ENCODE measurements around the gene SFMBT2. TPM values are rescaled to one million over a fixed set of nuclear protein-coding genes. Genes with fewer than 3 reads are reported as not detected.

SFMBT2 gene
- total RNA-seq, 2 experiments from 2014 or later = 7.9 to 8.3 TPM

- Histone ChIP-seq H3K36me3 (ENCODE audit: insufficient read depth, low read length) (peaks cover 83% of the 10 kb centered on the region), H3K27ac (ENCODE audit: low read depth, low read length, poor library complexity, severe bottlenecking) (no peak overlapping the region)
These were observed 48.4 kb downstream of the SFMBT2 start for GRCh38 chr10:7362471-7362870.

GRCh38 chr10:7361316-7361715 is 49.5 kb downstream of the SFMBT2 start:
- no TSS peak for BruUV-seq (replicated peaks)
- no peak overlapping the region for H2AFZ ChIP-seq (ENCODE audit: low read length)
- POLR2A ChIA-PET = no interaction called here

More at GRCh38 chr10:7362471-7362870, 48.4 kb downstream of the SFMBT2 start:
- H3K4me2 ChIP-seq (ENCODE audit: low read length) = no peak overlapping the region
- intact Hi-C loops (cut with micrococcal nuclease; ENCODE audit: unreplicated experiment) = no loop called here
- no peaks in the 10 kb centered on the region for H3K9me2 ChIP-seq (ENCODE audit: insufficient read depth, low read length)
- DNase-seq (ENCODE audit: low spot score) = no peak
- H3K79me2 ChIP-seq (ENCODE audit: insufficient read depth, low read depth, low read length) = no peaks in the 10 kb centered on the region
- POLR2A ChIA-PET = interaction anchor here (1.0 to 1.4 kb wide), 2 partner anchors 12 to 17 kb away, joined by 3 read pairs; no protein-coding TSS in a partner anchor
- H4K20me1 ChIP-seq (ENCODE audit: insufficient read depth, low read length) = no peaks in the 10 kb centered on the region
- H2AFZ ChIP-seq (ENCODE audit: low read length) = no peak overlapping the region
- TF ChIP-seq EZH2phosphoT487 (IDR thresholded peaks at IDR 0.05; ENCODE audit: borderline replicate concordance, low read depth, low read length) = no peak
- TF ChIP-seq, protein P1, sequence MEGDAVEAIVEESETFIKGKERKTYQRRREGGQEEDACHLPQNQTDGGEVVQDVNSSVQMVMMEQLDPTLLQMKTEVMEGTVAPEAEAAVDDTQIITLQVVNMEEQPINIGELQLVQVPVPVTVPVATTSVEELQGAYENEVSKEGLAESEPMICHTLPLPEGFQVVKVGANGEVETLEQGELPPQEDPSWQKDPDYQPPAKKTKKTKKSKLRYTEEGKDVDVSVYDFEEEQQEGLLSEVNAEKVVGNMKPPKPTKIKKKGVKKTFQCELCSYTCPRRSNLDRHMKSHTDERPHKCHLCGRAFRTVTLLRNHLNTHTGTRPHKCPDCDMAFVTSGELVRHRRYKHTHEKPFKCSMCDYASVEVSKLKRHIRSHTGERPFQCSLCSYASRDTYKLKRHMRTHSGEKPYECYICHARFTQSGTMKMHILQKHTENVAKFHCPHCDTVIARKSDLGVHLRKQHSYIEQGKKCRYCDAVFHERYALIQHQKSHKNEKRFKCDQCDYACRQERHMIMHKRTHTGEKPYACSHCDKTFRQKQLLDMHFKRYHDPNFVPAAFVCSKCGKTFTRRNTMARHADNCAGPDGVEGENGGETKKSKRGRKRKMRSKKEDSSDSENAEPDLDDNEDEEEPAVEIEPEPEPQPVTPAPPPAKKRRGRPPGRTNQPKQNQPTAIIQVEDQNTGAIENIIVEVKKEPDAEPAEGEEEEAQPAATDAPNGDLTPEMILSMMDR (conservative IDR thresholded peaks at IDR 0.05; ENCODE audit: low read length) = no peak
- no peak overlapping the region for H3K4me3 ChIP-seq (ENCODE audit: low read depth, low read length, poor library complexity, severe bottlenecking)
- CTCF ChIA-PET (ENCODE audit: unreplicated experiment) = no interaction called here
- peaks cover 14% of the 10 kb centered on the region; the same call in 1 of the 2 replicates for H3K9me3 ChIP-seq (ENCODE audit: low read length)
- no peaks in the 10 kb centered on the region for H3K4me1 ChIP-seq (ENCODE audit: insufficient read depth, low read length, poor library complexity, severe bottlenecking)
- no TSS peak for BruUV-seq (replicated peaks)

DNA sequence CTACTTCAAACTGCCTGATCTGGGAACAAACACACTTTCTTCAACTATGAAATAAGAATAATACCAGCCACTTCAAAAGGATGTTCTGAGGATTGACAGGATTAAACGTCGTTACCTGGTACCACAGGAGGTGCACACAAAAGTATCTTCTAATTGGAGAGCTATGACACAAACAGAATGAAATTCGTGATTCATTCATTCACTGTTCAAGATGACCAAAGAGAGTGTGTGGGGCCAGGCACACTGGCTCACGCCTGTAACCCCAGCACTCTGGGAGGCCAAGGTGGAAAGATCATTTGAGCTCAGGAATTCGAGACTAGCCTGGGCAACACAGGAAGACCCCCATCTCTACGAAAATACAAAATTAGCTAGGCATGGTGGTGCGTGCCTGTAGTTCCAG is 50.9 kb downstream of the SFMBT2 start:
- intact Hi-C loops (cut with micrococcal nuclease; ENCODE audit: unreplicated experiment) = no loop called here
- no peaks in the 10 kb centered on the region for H3K9me2 ChIP-seq (ENCODE audit: insufficient read depth, low read length)
- H3K4me3 ChIP-seq (ENCODE audit: low read depth, low read length, poor library complexity, severe bottlenecking) = no peak overlapping the region
- H4K20me1 ChIP-seq (ENCODE audit: insufficient read depth, low read length) = no peaks in the 10 kb centered on the region
- H3K4me2 ChIP-seq (ENCODE audit: low read length) = no peak overlapping the region
- ChIA-PET CTCF (ENCODE audit: unreplicated experiment) (no interaction called here), POLR2A (no interaction called here)
- no peak for TF ChIP-seq EZH2phosphoT487 (IDR thresholded peaks at IDR 0.05; ENCODE audit: borderline replicate concordance, low read depth, low read length)
- TF ChIP-seq, protein P1 (conservative IDR thresholded peaks at IDR 0.05; ENCODE audit: low read length) = no peak
- peaks cover 58% of the 10 kb centered on the region for H3K36me3 ChIP-seq (ENCODE audit: insufficient read depth, low read length)
- H2AFZ ChIP-seq (ENCODE audit: low read length) = no peak overlapping the region
- no peak overlapping the region for H3K27ac ChIP-seq (ENCODE audit: low read depth, low read length, poor library complexity, severe bottlenecking)
- no peaks in the 10 kb centered on the region for H3K4me1 ChIP-seq (ENCODE audit: insufficient read depth, low read length, poor library complexity, severe bottlenecking)
- peaks cover 14% of the 10 kb centered on the region; the same call in 1 of the 2 replicates for H3K9me3 ChIP-seq (ENCODE audit: low read length)
- no TSS peak for BruUV-seq (replicated peaks)
- no peaks in the 10 kb centered on the region for H3K79me2 ChIP-seq (ENCODE audit: insufficient read depth, low read depth, low read length)
- DNase-seq (ENCODE audit: low spot score) = no peak

More at GRCh38 chr10:7361316-7361715, 49.5 kb downstream of the SFMBT2 start:
- intact Hi-C loops (cut with micrococcal nuclease; ENCODE audit: unreplicated experiment) = no loop called here
- Histone ChIP-seq H3K9me2 (ENCODE audit: insufficient read depth, low read length) (no peaks in the 10 kb centered on the region), H3K79me2 (ENCODE audit: insufficient read depth, low read depth, low read length) (no peaks in the 10 kb centered on the region), H3K4me2 (ENCODE audit: low read length) (no peak overlapping the region), H3K9me3 (ENCODE audit: low read length) (peaks cover 14% of the 10 kb centered on the region; the same call in 1 of the 2 replicates), H3K4me1 (ENCODE audit: insufficient read depth, low read length, poor library complexity, severe bottlenecking) (no peaks in the 10 kb centered on the region), H3K4me3 (ENCODE audit: low read depth, low read length, poor library complexity, severe bottlenecking) (no peak overlapping the region), H4K20me1 (ENCODE audit: insufficient read depth, low read length) (no peaks in the 10 kb centered on the region), H3K36me3 (ENCODE audit: insufficient read depth, low read length) (peaks cover 72% of the 10 kb centered on the region), H3K27ac (ENCODE audit: low read depth, low read length, poor library complexity, severe bottlenecking) (no peak overlapping the region)
- no peak for DNase-seq (ENCODE audit: low spot score)
- CTCF ChIA-PET (ENCODE audit: unreplicated experiment) = no interaction called here
- TF ChIP-seq, protein P1 (conservative IDR thresholded peaks at IDR 0.05; ENCODE audit: low read length) = no peak
- no peak for TF ChIP-seq EZH2phosphoT487 (IDR thresholded peaks at IDR 0.05; ENCODE audit: borderline replicate concordance, low read depth, low read length)

Data from OCI-LY7 (cell line).